Heart left ventricle (tissue), 16 donors: ENCODE results near the gene CAPRIN1. TPM values are rescaled to one million over a fixed set of nuclear protein-coding genes. Genes with fewer than 3 reads are reported as not detected.

ENCODE experiments used
- ATAC-seq, 4 donors: fragments of 200-7000 bp; cut with Tn5 transposase; one replicate each; pipeline ENCODE4 v1.9.1; 2020 to 2022; ENCODE audit warnings: moderate library complexity in 4 of 4, mild to moderate bottlenecking in 3 of 4, moderate number of reproducible peaks in 1 of 4
- DNase-seq, 5 donors: peaks; one replicate each; pipeline ENCODE4 v3.0.0-alpha.2; 2020
- H3K27ac ChIP-seq, 12 donors: fragments of 200-600 bp; sonication (generic) in 4 of 12; one replicate each; pipeline versions ENCODE4 v1.5.0 to v1.8.0; 2016 to 2022; ENCODE audit warnings: mild to moderate bottlenecking in 2 of 12
- H3K27me3 ChIP-seq, 9 donors: fragments of 200-600 bp; sonication (generic) in 2 of 9; one replicate each; pipeline versions ENCODE4 v1.5.1 to v1.8.0; 2016 to 2022; ENCODE audit warnings: mild to moderate bottlenecking in 3 of 9
- H3K36me3 ChIP-seq, 9 donors: fragments of 200-600 bp; sonication (generic) in 2 of 9; one replicate each; pipeline versions ENCODE4 v1.5.0 to v1.8.0; 2018 to 2022; ENCODE audit warnings: mild to moderate bottlenecking in 2 of 9
- H3K4me1 ChIP-seq, 12 donors: fragments of 200-600 bp; sonication (generic) in 4 of 12; one replicate each; pipeline versions ENCODE4 v1.5.0 to v1.8.0; 2016 to 2022; ENCODE audit warnings: mild to moderate bottlenecking in 3 of 12
- H3K4me3 ChIP-seq, 12 donors: fragments of 200-600 bp; sonication (generic) in 4 of 12; one replicate each; pipeline versions ENCODE4 v1.5.0 to v1.8.0; 2017 to 2022; ENCODE audit warnings: mild to moderate bottlenecking in 9 of 12, moderate library complexity in 4 of 12
- H3K9me3 ChIP-seq, 12 donors: fragments of 200-600 bp; sonication (generic) in 4 of 12; one replicate each; pipeline versions ENCODE4 v1.5.0 to v1.8.0; 2016 to 2022; ENCODE audit warnings: mild to moderate bottlenecking in 1 of 12
- CTCF ChIP-seq, 12 donors: fragments of 200-600 bp; sonication (generic) in 4 of 12; IDR thresholded peaks; one replicate each; pipeline versions ENCODE4 v1.5.0 to v1.8.0; 2018 to 2022; ENCODE audit warnings: antibody characterized with exemption in 12 of 12, mild to moderate bottlenecking in 5 of 12
- POLR2A ChIP-seq, 2 donors: fragments of 450-650 bp; IDR thresholded peaks; one replicate each; pipeline ENCODE4 v1.6.1; 2017; ENCODE audit warnings: antibody characterized with exemption in 2 of 2, mild to moderate bottlenecking in 2 of 2, moderate library complexity in 2 of 2
- WGBS, 4 donors: extraction: QIAGEN DNeasy Blood & Tissue Kit in 2 of 4; methylation state at CpG; one replicate each; pipeline versions ENCODE4 v1.1.5 to v1.1.7; 2013 to 2018; 5-methylcytosine and 5-hydroxymethylcytosine counted together
- intact Hi-C, 10 donors: fragments of 100-400 bp; cut with DNase I; formaldehyde crosslinking; loops; one replicate each; pipeline versions ENCODE4 v1.11.1 to v1.14.2; 2022
- polyA plus RNA-seq, 2 donors: library from polyadenylated mRNA; stranded (reverse); fragments of 200-250 nt; gene quantifications; one replicate each; pipeline ENCODE4 v1.2.3, GENCODE V29; 2013
- total RNA-seq, 9 donors: library from RNA; depleted of rRNA in 2 of 9; stranded (reverse); fragments of >200 nt in 2 of 9; fragmentation: NEBNext Ultra II Directional in 3 of 9; extraction: Animal tissue kit (Norgen Biotek cat#: 25700) in 3 of 9; gene quantifications; one replicate each; pipeline versions ENCODE4 v1.1.0 to v1.2.4, GENCODE V29; 2016 to 2023
- donor health status: ischemic (EF 13 %, LVEDD 7.1; RV severe dilation, severe dysfunction).
- donor health status: healthy with polysubstance abuse.
- donor health status: DM: no; HTN: yes; CAD: no.
- donor health status: DM: no; HTN: no; CAD: no.
- donor health status: ischemic (EF 25% LVEDD 6.9; RV normal size, moderate dysfunction).
- donor health status: ischemic (EF 25% LVEDD 5.7; RV mildly dilated, moderate dysfunction).
- donor health status: healthy.
- donor health status: DM: yes; HTN: yes; CAD: no.
- donor health status: ischemic (EF 35%, LVEDD 5.7; RV mildly dilated, moderate dysfunction).
- donor health status: nonischemic (EF 11% LVEDD 7.7; RV severe dilation, severe dysfunction).
- donor health status: DM: yes; HTN: yes; CAD: no.
- donor health status: PGD.
- donor health status: ischemic (EF 29% LVEDD 5.4; RV normal size, mild dysfunction).
- donor health status: nonischemic (EF 23%, LVEDD 6.1; RV moderate dilation, normal function).

CAPRIN1 gene
- total and polyA plus RNA-seq, 11 donors: 35.4 to 134 (median 107) TPM

GRCh38 chr11:34006876-34007275 lies 44.7 kb upstream of the CAPRIN1 start:
- ATAC-seq (no peak), DNase-seq (no peak)
- 16 to 48% (median 40%) methylated on average over 2 of the region's 2 CpGs for WGBS, 4 donors
- H3K9me3 ChIP-seq: no peaks in the 10 kb centered on the region
- no peak for TF ChIP-seq CTCF (IDR thresholded peaks at IDR 0.05)
- no peak for TF ChIP-seq POLR2A (IDR thresholded peaks at IDR 0.05)
- intact Hi-C loops: loop anchor here in 2 of 10 donors (5.0 to 10.0 kb wide), 2 partner anchors 40 to 488 kb away; no protein-coding TSS in a partner anchor
- H3K4me1 ChIP-seq: no peaks in the 10 kb centered on the region
- H3K27ac ChIP-seq: no peak overlapping the region
- no peaks in the 10 kb centered on the region for H3K36me3 ChIP-seq
- H3K27me3 ChIP-seq: no peaks in the 10 kb centered on the region
- H3K4me3 ChIP-seq: no peak overlapping the region

GRCh38 chr11:34012734-34013133 lies 38.8 kb upstream of the CAPRIN1 start:
- H3K27me3 ChIP-seq: no peaks in the 10 kb centered on the region
- no peak overlapping the region for H3K4me3 ChIP-seq
- DNase-seq (no peak), ATAC-seq (no peak)
- no peak for TF ChIP-seq POLR2A (IDR thresholded peaks at IDR 0.05)
- no peak overlapping the region for H3K27ac ChIP-seq
- no peaks in the 10 kb centered on the region for H3K4me1 ChIP-seq
- no peaks in the 10 kb centered on the region for H3K9me3 ChIP-seq
- no peaks in the 10 kb centered on the region for H3K36me3 ChIP-seq
- 90 to 98% (median 94%) methylated on average over 1 of the region's 1 CpG for WGBS, 4 donors
- intact Hi-C loops: no loop called here

GRCh38 chr11:34013898-34014571 lies 37.5 kb upstream of the CAPRIN1 start:
- ATAC-seq (peak in 2 of 4 donors; percentile 34 to 39), DNase-seq (no peak)
- 64 to 77% (median 68%) methylated on average over 4 of the region's 4 CpGs for WGBS, 4 donors
- TF ChIP-seq CTCF (IDR thresholded peaks at IDR 0.05): no peak
- TF ChIP-seq POLR2A (IDR thresholded peaks at IDR 0.05): no peak
- Histone ChIP-seq H3K36me3 (no peaks in the 10 kb centered on the region), H3K27me3 (no peaks in the 10 kb centered on the region), H3K4me1 (no peaks in the 10 kb centered on the region), H3K4me3 (no peak overlapping the region), H3K9me3 (no peaks in the 10 kb centered on the region), H3K27ac (no peak overlapping the region)
- intact Hi-C loops: no loop called here

GRCh38 chr11:34021977-34022735 lies 29.4 kb upstream of the CAPRIN1 start:
- Histone ChIP-seq H3K9me3 (peaks cover 0 to 11% (median 2%) of the 10 kb centered on the region in 12 donors), H3K27me3 (no peaks in the 10 kb centered on the region), H3K4me1 (no peaks in the 10 kb centered on the region), H3K36me3 (no peaks in the 10 kb centered on the region), H3K27ac (no peak overlapping the region), H3K4me3 (no peak overlapping the region)
- ATAC-seq (no peak), DNase-seq (no peak)
- intact Hi-C loops: no loop called here
- TF ChIP-seq POLR2A (IDR thresholded peaks at IDR 0.05): no peak
- TF ChIP-seq CTCF (IDR thresholded peaks at IDR 0.05): no peak
- 72 to 87% (median 77%) methylated on average over 3 of the region's 3 CpGs for WGBS, 4 donors
